Endodermal cell (in vitro differentiated cells): ENCODE data around the gene TRMT1. TPM values are rescaled to one million over a fixed set of nuclear protein-coding genes. Genes with fewer than 3 reads are reported as not detected.

ENCODE experiments used
- DNase-seq: peaks from one replicate; pipeline ENCODE4 v3.0.0-alpha.2; 2017
- H3K27ac ChIP-seq: 2 replicates; pipeline ENCODE4 v1.5.1; 2013; ENCODE audit warnings: mild to moderate bottlenecking, low read depth, low read length, moderate library complexity
- H3K27me3 ChIP-seq: 2 replicates; pipeline ENCODE4 v1.6.1; 2013; ENCODE audit warnings: mild to moderate bottlenecking, low read length, moderate library complexity; ENCODE audit not compliant: insufficient read depth, control insufficient read depth, poor library complexity, severe bottlenecking
- H3K36me3 ChIP-seq: 2 replicates; pipeline ENCODE4 v1.7.0; 2013; ENCODE audit warnings: mild to moderate bottlenecking, low read length, moderate library complexity; ENCODE audit not compliant: control insufficient read depth, insufficient read depth
- H3K4me1 ChIP-seq: one replicate; pipeline ENCODE4 v1.7.0; 2013; ENCODE audit warnings: low read length; ENCODE audit not compliant: control insufficient read depth, insufficient read depth
- H3K4me3 ChIP-seq: 2 replicates; pipeline ENCODE4 v1.5.1; 2013; ENCODE audit warnings: mild to moderate bottlenecking, low read length, moderate library complexity
- H3K9ac ChIP-seq: 2 replicates; pipeline ENCODE4 v1.6.1; 2013; ENCODE audit warnings: mild to moderate bottlenecking, low read length, moderate library complexity; ENCODE audit not compliant: poor library complexity, severe bottlenecking; ENCODE audit errors: extremely low read depth
- H3K9me3 ChIP-seq: 2 replicates; pipeline ENCODE4 v1.6.1; 2013; ENCODE audit warnings: mild to moderate bottlenecking, low read length, moderate library complexity; ENCODE audit not compliant: control insufficient read depth
- H3K27ac Mint-ChIP-seq: 2 replicates; pipeline ENCODE4 v1.8.0; 2020; ENCODE audit warnings: mixed read lengths
- H3K27me3 Mint-ChIP-seq: 2 replicates; pipeline ENCODE4 v1.8.0; 2021; ENCODE audit warnings: mild to moderate bottlenecking, mixed read lengths; ENCODE audit not compliant: insufficient read depth
- H3K36me3 Mint-ChIP-seq: 2 replicates; pipeline ENCODE4 v1.8.0; 2020; ENCODE audit warnings: low read depth, mixed read lengths
- H3K4me1 Mint-ChIP-seq: 2 replicates; pipeline ENCODE4 v1.8.0; 2020; ENCODE audit warnings: mixed read lengths
- H3K4me3 Mint-ChIP-seq: 2 replicates; pipeline ENCODE4 v1.8.0; 2020; ENCODE audit warnings: mild to moderate bottlenecking, moderate library complexity, mixed read lengths
- H3K9me3 Mint-ChIP-seq: 2 replicates; pipeline ENCODE4 v1.8.0; 2020; ENCODE audit warnings: mild to moderate bottlenecking, mixed read lengths
- CTCF ChIP-seq: fragments of 200-600 bp; sonication (generic); conservative IDR thresholded peaks from 2 replicates; pipeline ENCODE4 v1.5.0; 2021; ENCODE audit warnings: antibody characterized with exemption, mild to moderate bottlenecking
- WGBS, 2 experiments: methylation state at CpG; one replicate each; pipeline versions ENCODE4 v1.1.5 to v1.1.7; 2013; ENCODE audit warnings: missing lambda C conversion rate in 2 of 2, mixed read lengths in 1 of 2; ENCODE audit not compliant: insufficient coverage in 1 of 2, insufficient read length in 1 of 2; 5-methylcytosine and 5-hydroxymethylcytosine counted together
- total RNA-seq, 2 donors: library from RNA; stranded (reverse); fragmentation: NEBNext Ultra II Directional in 1 of 2; extraction: Animal tissue kit (Norgen Biotek cat#: 25700) in 1 of 2; gene quantifications; 2 replicates in 1 of 2; 3 replicates in 1 of 2; pipeline ENCODE4 v1.2.1, GENCODE V29; 2021

Gene TRMT1
- total RNA-seq, 2 donors from 2014 or later, result 51.3 to 66.2 TPM

DNA sequence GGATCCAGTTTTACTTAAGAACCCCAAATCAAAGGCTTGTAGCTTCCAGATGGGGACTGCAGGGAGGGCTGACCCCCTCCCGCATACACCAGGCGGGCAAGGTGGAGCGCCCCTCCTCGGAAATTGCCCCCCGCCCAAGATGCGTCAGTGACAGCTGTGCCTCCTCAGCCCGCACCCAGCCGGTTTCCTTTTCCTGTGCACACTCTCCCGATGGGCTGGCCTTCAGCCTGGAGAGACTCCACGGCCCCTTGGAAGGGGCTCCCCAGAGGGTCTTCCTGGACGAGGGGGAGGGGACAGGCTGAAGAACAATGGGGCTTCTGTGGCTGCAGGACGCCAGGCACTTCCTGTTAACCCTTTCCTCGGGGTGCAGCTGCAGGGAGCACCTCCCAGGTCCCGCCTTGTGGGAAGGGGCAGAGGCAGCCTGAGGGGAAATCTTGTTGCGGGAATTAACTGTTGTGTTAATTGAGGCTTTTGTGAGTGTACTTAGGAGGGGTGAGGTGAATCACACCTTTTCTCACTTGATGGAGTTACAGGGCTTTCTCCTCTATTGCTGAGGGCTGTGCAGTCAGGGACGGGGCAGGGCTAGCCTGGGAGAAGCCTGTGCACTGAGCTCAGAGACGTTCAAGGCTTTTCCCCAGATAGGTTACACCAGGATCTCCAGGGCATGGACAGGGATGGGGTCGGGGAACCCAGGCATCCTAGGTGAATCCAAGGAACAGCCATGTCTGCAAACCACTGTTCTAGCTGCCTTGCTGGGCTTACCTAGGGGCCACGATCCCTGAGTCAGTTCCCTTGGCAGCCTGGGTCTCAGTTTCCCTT lies 48.0 kb upstream of the TRMT1 start:
- TF ChIP-seq CTCF, result no peak
- WGBS, 2 experiments, result 2 to 7% methylated on average over 15 to 19 of the region's 19 CpGs
- no peaks in the 10 kb centered on the region for H3K36me3 Mint-ChIP-seq
- H3K4me1 ChIP-seq, result peaks cover 10% of the 10 kb centered on the region
- peak overlapping the region; percentile 99 for H3K27ac Mint-ChIP-seq
- H3K4me3 ChIP-seq, result peak overlapping the region; percentile 83
- H3K4me1 Mint-ChIP-seq, result peaks cover 20% of the 10 kb centered on the region
- H3K9ac ChIP-seq, result peak overlapping the region; percentile 89
- H3K36me3 ChIP-seq, result no peaks in the 10 kb centered on the region
- no peaks in the 10 kb centered on the region for H3K9me3 Mint-ChIP-seq
- H3K4me3 Mint-ChIP-seq, result peak overlapping the region; percentile 58
- no peaks in the 10 kb centered on the region for H3K9me3 ChIP-seq
- H3K27ac ChIP-seq, result peak overlapping the region; percentile 97
- H3K27me3 Mint-ChIP-seq, result no peaks in the 10 kb centered on the region
- DNase-seq, result peak; percentile 98
- no peaks in the 10 kb centered on the region for H3K27me3 ChIP-seq

DNA sequence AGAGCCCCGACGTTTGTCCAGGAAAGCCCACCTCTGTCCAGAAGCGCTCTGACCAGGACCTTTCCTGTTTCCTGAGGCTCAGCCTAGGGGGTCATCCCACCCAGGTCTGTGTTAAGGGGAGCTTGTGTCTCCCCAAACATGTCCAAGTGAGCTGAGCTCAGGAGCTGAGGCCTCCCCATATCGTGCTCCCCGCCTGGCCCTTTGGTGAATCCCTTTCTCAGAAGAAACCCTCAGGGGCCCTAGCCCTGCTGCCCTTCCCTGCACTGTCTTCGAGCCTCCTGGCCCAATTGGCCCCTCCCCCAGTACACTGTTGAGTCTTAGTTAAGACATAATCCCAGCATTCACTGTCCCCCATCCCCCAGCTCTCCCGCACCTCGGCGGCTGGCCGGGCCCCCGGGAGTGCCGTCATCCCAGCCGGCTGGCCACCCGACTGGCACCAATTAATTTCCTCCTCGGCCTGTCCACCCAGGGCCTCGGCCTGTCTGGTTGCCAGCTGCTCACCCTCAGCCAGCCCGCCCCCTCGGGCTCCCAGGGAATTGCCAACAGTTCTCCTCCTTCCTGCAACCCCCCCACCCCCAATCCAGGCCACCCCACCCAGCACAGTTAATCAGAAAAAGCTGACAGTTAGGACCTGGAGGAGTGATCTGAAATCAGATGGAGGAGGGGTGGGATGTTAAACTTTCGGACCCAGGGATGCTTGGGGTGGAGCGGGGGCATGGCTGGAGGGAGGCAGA lies 47.2 kb upstream of the TRMT1 start:
- no peaks in the 10 kb centered on the region for H3K36me3 ChIP-seq
- H3K4me3 Mint-ChIP-seq, result peak overlapping the region; percentile 58
- H3K27me3 ChIP-seq, result no peaks in the 10 kb centered on the region
- H3K9me3 ChIP-seq, result no peaks in the 10 kb centered on the region
- no peak for TF ChIP-seq CTCF
- peak overlapping the region; percentile 89 for H3K9ac ChIP-seq
- peak overlapping the region; percentile 97 for H3K27ac ChIP-seq
- H3K4me1 ChIP-seq, result peaks cover 10% of the 10 kb centered on the region
- DNase-seq, result peak; percentile 94
- H3K36me3 Mint-ChIP-seq, result no peaks in the 10 kb centered on the region
- no peaks in the 10 kb centered on the region for H3K9me3 Mint-ChIP-seq
- 3 to 5% methylated on average over 10 to 20 of the region's 20 CpGs for WGBS, 2 experiments
- H3K27ac Mint-ChIP-seq, result peak overlapping the region; percentile 99
- peaks cover 20% of the 10 kb centered on the region for H3K4me1 Mint-ChIP-seq
- H3K27me3 Mint-ChIP-seq, result no peaks in the 10 kb centered on the region
- peak overlapping the region; percentile 83 for H3K4me3 ChIP-seq

DNA sequence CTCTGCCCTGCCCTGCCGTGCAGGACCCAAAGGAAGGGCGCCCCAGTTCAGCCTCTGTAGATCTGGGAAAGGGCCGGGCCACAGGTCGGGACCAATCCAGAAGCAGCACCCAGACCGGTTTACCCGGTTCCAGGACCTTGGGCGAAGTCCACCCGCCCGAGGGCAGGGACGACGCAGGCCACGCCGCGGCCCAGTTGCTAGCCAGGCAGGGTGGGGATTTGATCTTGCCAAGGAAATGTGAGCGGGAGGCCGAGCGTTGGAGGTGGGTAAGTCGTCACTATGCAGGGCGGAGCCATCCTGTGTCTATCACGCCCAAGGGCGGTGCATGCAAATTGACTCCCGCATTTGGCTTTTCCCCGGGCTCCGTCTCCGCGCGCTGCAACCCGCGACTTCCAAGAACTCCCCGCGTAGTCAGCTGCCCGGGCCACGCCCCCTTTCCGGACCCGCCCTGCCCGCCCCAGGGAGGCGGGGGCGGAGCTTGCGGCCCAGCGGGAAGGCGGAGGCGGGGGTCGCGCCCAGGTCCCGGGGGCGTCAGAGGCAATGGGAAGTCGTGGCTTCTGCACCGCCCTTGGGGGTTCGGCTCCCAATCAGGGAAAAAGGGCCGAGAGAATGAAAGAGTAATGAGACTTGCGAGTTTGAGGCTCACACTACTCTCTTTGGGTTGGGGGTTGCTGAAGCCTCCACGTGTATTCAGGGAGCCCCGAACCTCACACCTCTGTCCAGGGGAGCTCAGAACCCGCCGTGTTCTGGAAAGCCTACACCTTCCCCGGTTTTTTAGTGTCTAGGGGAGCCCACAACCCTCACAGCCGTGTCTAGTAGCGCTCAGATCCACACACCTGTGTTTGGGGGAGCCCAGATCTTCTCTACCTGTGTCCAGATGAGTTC lies 46.4 kb upstream of the TRMT1 start:
- DNase-seq, result peak; percentile 98
- no peaks in the 10 kb centered on the region for H3K9me3 Mint-ChIP-seq
- H3K36me3 Mint-ChIP-seq, result no peaks in the 10 kb centered on the region
- peak overlapping the region; percentile 58 for H3K4me3 Mint-ChIP-seq
- Histone ChIP-seq H3K4me1 (peaks cover 10% of the 10 kb centered on the region), H3K27ac (peak overlapping the region; percentile 97), H3K27me3 (no peaks in the 10 kb centered on the region), H3K9me3 (no peaks in the 10 kb centered on the region), H3K9ac (peak overlapping the region; percentile 89), H3K4me3 (peak overlapping the region; percentile 83), H3K36me3 (no peaks in the 10 kb centered on the region)
- H3K27ac Mint-ChIP-seq, result peak overlapping the region; percentile 99
- 3 to 4% methylated on average over 33 to 58 of the region's 58 CpGs for WGBS, 2 experiments
- TF ChIP-seq CTCF, result no peak
- H3K4me1 Mint-ChIP-seq, result peaks cover 20% of the 10 kb centered on the region
- H3K27me3 Mint-ChIP-seq, result no peaks in the 10 kb centered on the region
